H9 (cell line): ENCODE results near the gene KHK. TPM values are rescaled to one million over a fixed set of nuclear protein-coding genes. Genes with fewer than 3 reads are reported as not detected.
"Not testable (repeated sequence)": the region's sequence is repeated elsewhere in the genome, so short reads cannot be mapped to it uniquely, and the experiment has no call there.

Experiments
- DNase-seq: peaks from one replicate; pipeline ENCODE4 v3.0.0-alpha.2; 2017
- H2AFZ ChIP-seq: one replicate; pipeline ENCODE4 v1.6.1; 2013; ENCODE audit warnings: mild to moderate bottlenecking, low read length, control low read depth, moderate library complexity
- H2AK5ac ChIP-seq: 2 replicates; pipeline ENCODE4 v1.6.1; 2013; ENCODE audit warnings: low read length, control low read depth, mixed read lengths; ENCODE audit not compliant: insufficient read length
- H2BK120ac ChIP-seq: one replicate; pipeline ENCODE4 v1.6.1; 2013; ENCODE audit warnings: low read depth, mild to moderate bottlenecking, low read length, control low read depth, inconsistent platforms; ENCODE audit not compliant: poor library complexity, severe bottlenecking
- H2BK12ac ChIP-seq: 2 replicates; pipeline ENCODE4 v1.6.1; 2013; ENCODE audit warnings: low read length, control low read depth, mixed read lengths, low read depth; ENCODE audit not compliant: insufficient read length
- H2BK15ac ChIP-seq: 2 replicates; pipeline ENCODE4 v1.6.1; 2013; ENCODE audit warnings: low read depth, low read length, control low read depth
- H2BK20ac ChIP-seq: one replicate; pipeline ENCODE4 v1.6.1; 2013; ENCODE audit warnings: low read depth, mild to moderate bottlenecking, low read length, control low read depth, inconsistent platforms; ENCODE audit not compliant: poor library complexity, severe bottlenecking
- H2BK5ac ChIP-seq: 2 replicates; pipeline ENCODE4 v1.6.1; 2013; ENCODE audit warnings: low read length, control low read depth, mixed read lengths; ENCODE audit not compliant: insufficient read length
- H3K14ac ChIP-seq: 2 replicates; pipeline ENCODE4 v1.6.1; 2013; ENCODE audit warnings: low read length, control low read depth; ENCODE audit not compliant: insufficient read depth
- H3K18ac ChIP-seq: 2 replicates; pipeline ENCODE4 v1.6.1; 2013; ENCODE audit warnings: low read depth, mild to moderate bottlenecking, mixed read lengths, low read length, control low read depth; ENCODE audit not compliant: insufficient read length
- H3K23ac ChIP-seq: 2 replicates; pipeline ENCODE4 v1.6.1; 2013; ENCODE audit warnings: low read length, control low read depth, mixed read lengths, low read depth; ENCODE audit not compliant: insufficient read length
- H3K23me2 ChIP-seq: 2 replicates; pipeline ENCODE4 v1.6.1; 2013; ENCODE audit warnings: low read depth, mild to moderate bottlenecking, mixed read lengths, low read length, control low read depth; ENCODE audit not compliant: insufficient read length, poor library complexity, severe bottlenecking
- H3K27ac ChIP-seq: 2 replicates; pipeline ENCODE4 v1.5.1; 2013; ENCODE audit warnings: low read length, control low read depth, mixed read lengths, low read depth; ENCODE audit not compliant: insufficient read length
- H3K27me3 ChIP-seq: 2 replicates; pipeline ENCODE4 v1.6.1; 2013; ENCODE audit warnings: low read length, control low read depth, inconsistent platforms; ENCODE audit not compliant: insufficient read depth
- H3K4ac ChIP-seq: 2 replicates; pipeline ENCODE4 v1.6.1; 2013; ENCODE audit warnings: low read depth, mild to moderate bottlenecking, control low read depth, inconsistent platforms, low read length, moderate library complexity
- H3K4me1 ChIP-seq: 2 replicates; pipeline ENCODE4 v1.6.1; 2013; ENCODE audit warnings: low read length, control low read depth, inconsistent platforms; ENCODE audit not compliant: insufficient read depth
- H3K4me2 ChIP-seq: 2 replicates; pipeline ENCODE4 v1.6.1; 2013; ENCODE audit warnings: low read length, control low read depth, mixed read lengths; ENCODE audit not compliant: insufficient read length, insufficient read depth
- H3K56ac ChIP-seq: 2 replicates; pipeline ENCODE4 v1.6.1; 2013; ENCODE audit warnings: low read depth, mild to moderate bottlenecking, mixed read lengths, low read length, control low read depth; ENCODE audit not compliant: insufficient read length
- H3K79me1 ChIP-seq: 2 replicates; pipeline ENCODE4 v1.6.1; 2013; ENCODE audit warnings: low read depth, mild to moderate bottlenecking, moderate library complexity, low read length, control low read depth, inconsistent platforms; ENCODE audit not compliant: insufficient read depth, poor library complexity, severe bottlenecking
- H3K79me2 ChIP-seq: 2 replicates; pipeline ENCODE4 v1.6.1; 2013; ENCODE audit warnings: low read length, control low read depth, inconsistent platforms; ENCODE audit not compliant: insufficient read depth
- H3K9ac ChIP-seq: 2 replicates; pipeline ENCODE4 v1.6.1; 2013; ENCODE audit warnings: low read length, control low read depth, mixed read lengths; ENCODE audit not compliant: insufficient read length; ENCODE audit errors: extremely low read depth
- H3K9me3 ChIP-seq: one replicate; pipeline ENCODE4 v1.6.1; 2013; ENCODE audit warnings: low read depth, low read length, inconsistent platforms; ENCODE audit not compliant: control insufficient read depth
- H3T11ph ChIP-seq: one replicate; pipeline ENCODE4 v1.6.1; 2013; ENCODE audit warnings: mild to moderate bottlenecking, low read length, control low read depth, inconsistent platforms
- H4K20me1 ChIP-seq: one replicate; pipeline ENCODE4 v1.6.1; 2013; ENCODE audit not compliant: control insufficient read depth, insufficient read length, insufficient read depth
- H4K5ac ChIP-seq: 2 replicates; pipeline ENCODE4 v1.6.1; 2013; ENCODE audit warnings: low read depth, mild to moderate bottlenecking, mixed read lengths, low read length, control low read depth; ENCODE audit not compliant: insufficient read length
- H4K8ac ChIP-seq: replicated peaks from 2 replicates; pipeline ENCODE4 v1.6.1; 2013; ENCODE audit warnings: low read length, control low read depth, mixed read lengths, low read depth; ENCODE audit not compliant: insufficient read length
- H4K91ac ChIP-seq: 2 replicates; pipeline ENCODE4 v1.6.1; 2013; ENCODE audit warnings: low read depth, mild to moderate bottlenecking, moderate library complexity, mixed read lengths, low read length, control low read depth; ENCODE audit not compliant: insufficient read length
- H3K27ac Mint-ChIP-seq, 3 experiments: 2 replicates in 2 of 3; 3 replicates in 1 of 3; pipeline ENCODE4 v1.8.0; 2020 to 2021; ENCODE audit warnings: mixed read lengths in 3 of 3, mild to moderate bottlenecking in 1 of 3, moderate library complexity in 1 of 3
- H3K27me3 Mint-ChIP-seq: 2 replicates; pipeline ENCODE4 v1.8.0; 2021; ENCODE audit warnings: low read depth, mild to moderate bottlenecking, moderate library complexity, mixed read lengths
- H3K36me3 Mint-ChIP-seq, 3 experiments: 2 replicates in 2 of 3; 3 replicates in 1 of 3; pipeline ENCODE4 v1.8.0; 2020 to 2021; ENCODE audit warnings: low read depth in 3 of 3, mixed read lengths in 3 of 3; ENCODE audit not compliant: insufficient read depth in 1 of 3
- H3K4me1 Mint-ChIP-seq, 2 experiments: 2 replicates each; pipeline ENCODE4 v1.8.0; 2020; ENCODE audit warnings: mixed read lengths in 2 of 2
- H3K4me3 Mint-ChIP-seq, 2 experiments: 2 replicates in 1 of 2; 3 replicates in 1 of 2; pipeline ENCODE4 v1.8.0; 2020 to 2021; ENCODE audit warnings: mild to moderate bottlenecking in 2 of 2, mixed read lengths in 2 of 2, moderate library complexity in 1 of 2
- H3K9me3 Mint-ChIP-seq, 2 experiments: 2 replicates in 1 of 2; 3 replicates in 1 of 2; pipeline ENCODE4 v1.8.0; 2020; ENCODE audit warnings: mild to moderate bottlenecking in 2 of 2, mixed read lengths in 2 of 2, moderate library complexity in 1 of 2
- WGBS: extraction: QIAGEN DNeasy Blood & Tissue Kit; methylation state at CpG from one replicate; pipeline ENCODE4 v1.1.7; 2013; ENCODE audit warnings: missing lambda C conversion rate, low lambda C conversion rate, mixed read lengths; ENCODE audit not compliant: insufficient read length; ENCODE audit errors: extremely low coverage; 5-methylcytosine and 5-hydroxymethylcytosine counted together
- total RNA-seq: library from RNA; stranded (reverse); gene quantifications from 2 replicates; pipeline ENCODE4 v1.2.1, GENCODE V29; 2021

Gene KHK
- total RNA-seq, 1 experiment from 2014 or later = 12.1 TPM

GRCh38 chr2:27111392-27112078, 25.0 kb downstream of the KHK start:
- not testable (repeated sequence) for H3T11ph ChIP-seq, H3K79me2 ChIP-seq, H2BK12ac ChIP-seq, H3K4me3 Mint-ChIP-seq, H3K4ac ChIP-seq, H3K18ac ChIP-seq, H3K9me3 Mint-ChIP-seq, H2AFZ ChIP-seq, H4K91ac ChIP-seq, H2BK20ac ChIP-seq, H3K23ac ChIP-seq, H4K5ac ChIP-seq, H3K9me3 ChIP-seq, H2BK15ac ChIP-seq, H3K56ac ChIP-seq, H3K27me3 Mint-ChIP-seq, H4K8ac ChIP-seq, H3K27ac Mint-ChIP-seq, H4K20me1 ChIP-seq, H3K27me3 ChIP-seq, H2BK5ac ChIP-seq, H3K36me3 Mint-ChIP-seq, H3K4me2 ChIP-seq, H3K79me1 ChIP-seq, H2BK120ac ChIP-seq, H3K4me1 ChIP-seq, H3K14ac ChIP-seq, DNase-seq, H3K4me1 Mint-ChIP-seq, H3K27ac ChIP-seq, H3K23me2 ChIP-seq, H3K9ac ChIP-seq, H2AK5ac ChIP-seq
- no CpG with 5 or more reads among the region's 49 CpGs for WGBS
